Spleen (tissue), 11 donors: ENCODE results near the gene CSAG3. TPM values are rescaled to one million over a fixed set of nuclear protein-coding genes. Genes with fewer than 3 reads are reported as not detected.
"Not testable (repeated sequence)": the region's sequence is repeated elsewhere in the genome, so short reads cannot be mapped to it uniquely, and the experiment has no call there.

Experiments used
- DNase-seq: peaks from one replicate; pipeline ENCODE4 v3.0.0-alpha.2; 2020
- H3K27ac ChIP-seq, 8 donors: fragments of 200-600 bp; sonication (generic) in 7 of 8; 1 replicate in 4 of 8; 2 replicates in 4 of 8; pipeline versions ENCODE4 v1.5.0 to v1.8.0; 2016 to 2021; ENCODE audit warnings: inconsistent platforms in 4 of 8, mild to moderate bottlenecking in 4 of 8, moderate library complexity in 1 of 8
- H3K27me3 ChIP-seq, 7 donors: fragments of 200-600 bp; sonication (generic) in 6 of 7; replicated peaks in 1 of 7; 1 replicate in 4 of 7; 2 replicates in 3 of 7; pipeline versions ENCODE4 v1.5.0 to v1.8.0; 2016 to 2021; ENCODE audit warnings: inconsistent platforms in 3 of 7, mild to moderate bottlenecking in 1 of 7
- H3K36me3 ChIP-seq, 6 donors: fragments of 200-600 bp; sonication (generic) in 5 of 6; 1 replicate in 4 of 6; 2 replicates in 2 of 6; pipeline versions ENCODE4 v1.5.0 to v1.8.0; 2016 to 2021; ENCODE audit warnings: inconsistent platforms in 2 of 6
- H3K4me1 ChIP-seq, 6 donors: fragments of 200-600 bp; sonication (generic) in 5 of 6; 1 replicate in 3 of 6; 2 replicates in 3 of 6; pipeline versions ENCODE4 v1.5.0 to v1.8.0; 2016 to 2021; ENCODE audit warnings: inconsistent platforms in 3 of 6
- H3K4me3 ChIP-seq, 8 donors: fragments of 200-600 bp; sonication (generic) in 7 of 8; 1 replicate in 4 of 8; 2 replicates in 4 of 8; pipeline versions ENCODE4 v1.5.0 to v1.8.0; 2016 to 2021; ENCODE audit warnings: inconsistent platforms in 4 of 8, mild to moderate bottlenecking in 4 of 8, moderate library complexity in 2 of 8
- H3K9me3 ChIP-seq, 8 donors: fragments of 200-600 bp; sonication (generic) in 7 of 8; 1 replicate in 4 of 8; 2 replicates in 4 of 8; pipeline versions ENCODE4 v1.5.0 to v1.8.0; 2016 to 2021; ENCODE audit warnings: inconsistent platforms in 4 of 8
- POLR2A ChIP-seq, 3 donors: fragments of 450-650 bp; IDR thresholded peaks; one replicate each; pipeline ENCODE4 v1.5.1; 2017; ENCODE audit warnings: antibody characterized with exemption in 3 of 3, mild to moderate bottlenecking in 1 of 3
- POLR2AphosphoS5 ChIP-seq, 3 donors: sonication (generic); formaldehyde crosslinking; IDR thresholded peaks; one replicate each; pipeline ENCODE4 v1.5.1; 2017; ENCODE audit warnings: antibody characterized with exemption in 3 of 3
- WGBS, 5 donors: extraction: QIAGEN DNeasy Blood & Tissue Kit in 3 of 5; methylation state at CpG; one replicate each; pipeline versions ENCODE4 v1.1.5 to v1.1.7; 2013 to 2018; 5-methylcytosine and 5-hydroxymethylcytosine counted together
- intact Hi-C: fragments of 100-400 bp; cut with DNase I; formaldehyde crosslinking; loops from one replicate; pipeline ENCODE4 v1.15.0; 2023; ENCODE audit warnings: low total_unique reads
- polyA plus RNA-seq, 3 donors: library from polyadenylated mRNA; stranded (reverse); fragments of 200-250 nt; gene quantifications; one replicate each; pipeline ENCODE4 v1.2.1, GENCODE V29; 2013
- total RNA-seq, 7 donors: library from RNA; depleted of rRNA in 3 of 7; stranded (reverse); fragments of >200 nt in 3 of 7; fragmentation: NEBNext Ultra II Directional in 4 of 7; extraction: Animal tissue kit (Norgen Biotek cat#: 25700) in 4 of 7; gene quantifications; one replicate each; pipeline versions ENCODE4 v1.1.0 to v1.2.1, GENCODE V29; 2016 to 2021
- TF ChIP-seq, protein P1 (sequence below), 11 experiments: fragments of 200-600 bp in 7 of 11; fragments of 450-650 bp in 4 of 11; sonication (generic) in 4 of 11; IDR thresholded peaks in 8 of 11; conservative IDR thresholded peaks in 3 of 11; 1 replicate in 7 of 11; 2 replicates in 4 of 11; pipeline versions ENCODE4 v1.4.0 to v1.8.0; 2016 to 2021; ENCODE audit warnings: antibody characterized with exemption in 11 of 11, inconsistent platforms in 4 of 11, mild to moderate bottlenecking in 1 of 11
- donor health status: healthy with polysubstance abuse.
- donor health status: DM: no; HTN: no; CAD: no; lungs with moderate emphysema.
- donor health status: DM: no; HTN: no; CAD: no.
- donor health status: Bipolar disorder and iron deficiency.
- donor health status: healthy.
- donor health status: DM: no; HTN: no; CAD: no.
- donor health status: DM: yes; HTN: yes; CAD: no.

Gene CSAG3
- total and polyA plus RNA-seq, 10 donors: 0.37 to 2.6 (median 0.76) TPM; not detected in 5

- H3K27ac ChIP-seq, H3K36me3 ChIP-seq, H3K4me1 ChIP-seq, DNase-seq, H3K27me3 ChIP-seq, intact Hi-C loops, H3K9me3 ChIP-seq, H3K4me3 ChIP-seq: not testable (repeated sequence)
- 63 to 93% (median 90%) methylated on average over 2 to 4 of the region's 7 CpGs; no CpG with 5 or more reads in 2 of the 5 donors for WGBS, 5 donors
These were observed 2.6 kb downstream of the CSAG3 start for GRCh38 chrX:152761582-152761981.

DNA sequence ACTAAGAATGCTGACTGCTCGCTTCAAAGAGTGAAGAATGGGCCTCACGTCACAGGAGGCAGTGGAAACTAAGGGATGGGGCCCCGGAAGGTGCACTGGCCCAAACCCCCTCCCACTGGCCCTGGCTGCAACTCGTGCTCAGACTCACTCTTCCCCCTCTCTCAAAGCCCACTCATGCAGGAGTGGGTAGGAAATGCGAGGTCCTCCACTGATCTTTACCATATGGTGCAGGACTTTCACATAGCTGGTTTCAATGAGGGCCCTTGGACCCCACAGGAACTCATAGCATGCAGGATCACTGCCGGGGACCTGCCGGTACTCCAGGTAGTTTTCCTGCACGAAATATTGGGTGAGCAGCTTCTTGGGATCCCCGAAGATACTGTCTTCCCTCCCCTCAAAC, 7.5 kb downstream of the CSAG3 start:
- H3K27me3 ChIP-seq, H3K27ac ChIP-seq, H3K36me3 ChIP-seq, intact Hi-C loops, DNase-seq, H3K4me1 ChIP-seq, H3K9me3 ChIP-seq, H3K4me3 ChIP-seq: not testable (repeated sequence)
- WGBS, 5 donors: 69 to 90% (median 74%) methylated on average over 3 to 9 of the region's 9 CpGs

DNA sequence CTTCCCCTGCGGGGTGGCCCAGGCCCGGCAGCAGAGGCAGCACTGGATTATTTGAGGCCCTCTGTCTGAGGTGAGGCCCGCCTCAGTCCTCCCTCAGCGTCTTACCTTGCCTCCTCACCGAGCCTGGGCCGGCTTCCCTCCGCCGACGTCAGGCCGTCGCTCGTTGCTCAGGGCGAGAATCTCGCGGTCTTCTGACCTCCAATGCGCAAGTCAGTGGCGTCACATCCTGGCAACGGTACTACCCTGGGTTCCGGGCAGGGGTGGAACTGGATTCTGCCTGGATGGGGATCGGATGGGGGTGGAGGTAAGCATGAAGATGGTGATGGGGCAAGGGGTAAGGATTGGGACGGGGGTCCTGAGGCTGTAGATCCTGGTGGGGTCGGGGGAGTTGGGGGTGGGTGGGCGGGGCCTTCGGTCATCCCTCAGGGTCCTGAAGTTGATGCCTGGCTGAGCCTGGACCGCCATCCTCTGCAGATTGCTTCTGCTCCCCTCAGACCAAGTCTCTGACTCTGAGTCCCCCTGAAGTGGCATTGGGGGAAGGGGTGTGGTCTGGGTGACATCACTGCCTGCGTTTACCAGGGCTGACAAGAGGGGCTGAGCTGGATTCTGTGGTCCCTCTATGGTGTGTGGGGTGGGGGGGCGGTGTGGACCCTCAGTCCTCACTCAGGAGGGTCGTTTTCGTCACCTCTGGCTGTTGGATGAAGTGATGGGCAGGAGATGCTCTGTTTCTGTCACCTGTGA, 10.7 kb downstream of the CSAG3 start, which contains the start of gene MAGEA6:
MAGEA6 (minus strand) TSS at position 141 of the 741 bp plus-strand sequence. CDS start 2,039 bp downstream, outside the sequence.
- DNase-seq, H3K4me3 ChIP-seq, H3K36me3 ChIP-seq, H3K4me1 ChIP-seq, H3K9me3 ChIP-seq, H3K27me3 ChIP-seq, H3K27ac ChIP-seq, intact Hi-C loops: not testable (repeated sequence)
- 82% methylated on average over 3 of the region's 29 CpGs; no CpG with 5 or more reads in 4 of the 5 donors for WGBS, 5 donors

DNA sequence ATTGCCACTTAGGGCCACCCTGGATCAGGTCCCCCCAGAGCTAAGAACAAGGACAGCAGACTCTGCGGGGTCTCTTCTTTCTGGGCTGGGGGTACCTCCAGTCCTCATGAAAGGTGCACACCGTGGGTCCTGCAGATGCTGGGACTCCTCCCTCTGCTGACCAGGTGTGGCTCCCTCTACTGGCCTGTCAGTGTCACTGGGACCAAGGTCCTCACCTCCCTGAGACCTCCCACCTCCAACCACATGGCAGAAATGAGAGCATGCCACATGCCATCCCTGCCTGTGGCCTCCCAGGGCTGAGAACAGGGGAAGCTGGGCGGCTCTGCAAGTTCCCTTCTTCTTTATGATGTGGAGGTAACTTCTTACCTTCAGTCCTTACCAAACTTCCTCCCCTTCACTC, 28.0 kb downstream of the CSAG3 start:
- H3K27me3 ChIP-seq, H3K27ac ChIP-seq, DNase-seq, H3K4me3 ChIP-seq, H3K9me3 ChIP-seq, H3K4me1 ChIP-seq, H3K36me3 ChIP-seq, intact Hi-C loops: not testable (repeated sequence)
- no CpG with 5 or more reads among the region's 3 CpGs for WGBS, 5 donors

GRCh38 chrX:152798945-152799344, 39.9 kb downstream of the CSAG3 start:
- TF ChIP-seq POLR2A (IDR thresholded peaks at IDR 0.05): no peak
- TF ChIP-seq, protein P1, sequence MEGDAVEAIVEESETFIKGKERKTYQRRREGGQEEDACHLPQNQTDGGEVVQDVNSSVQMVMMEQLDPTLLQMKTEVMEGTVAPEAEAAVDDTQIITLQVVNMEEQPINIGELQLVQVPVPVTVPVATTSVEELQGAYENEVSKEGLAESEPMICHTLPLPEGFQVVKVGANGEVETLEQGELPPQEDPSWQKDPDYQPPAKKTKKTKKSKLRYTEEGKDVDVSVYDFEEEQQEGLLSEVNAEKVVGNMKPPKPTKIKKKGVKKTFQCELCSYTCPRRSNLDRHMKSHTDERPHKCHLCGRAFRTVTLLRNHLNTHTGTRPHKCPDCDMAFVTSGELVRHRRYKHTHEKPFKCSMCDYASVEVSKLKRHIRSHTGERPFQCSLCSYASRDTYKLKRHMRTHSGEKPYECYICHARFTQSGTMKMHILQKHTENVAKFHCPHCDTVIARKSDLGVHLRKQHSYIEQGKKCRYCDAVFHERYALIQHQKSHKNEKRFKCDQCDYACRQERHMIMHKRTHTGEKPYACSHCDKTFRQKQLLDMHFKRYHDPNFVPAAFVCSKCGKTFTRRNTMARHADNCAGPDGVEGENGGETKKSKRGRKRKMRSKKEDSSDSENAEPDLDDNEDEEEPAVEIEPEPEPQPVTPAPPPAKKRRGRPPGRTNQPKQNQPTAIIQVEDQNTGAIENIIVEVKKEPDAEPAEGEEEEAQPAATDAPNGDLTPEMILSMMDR (IDR thresholded peaks at IDR 0.05 in 8 of 11, conservative IDR thresholded peaks at IDR 0.05 in 3 of 11): no peak
- TF ChIP-seq POLR2AphosphoS5 (IDR thresholded peaks at IDR 0.05): no peak
- H3K27ac ChIP-seq: no peak overlapping the region
- 64 to 100% (median 82%) methylated on average over 1 of the region's 1 CpG for WGBS, 5 donors
- H3K27me3 ChIP-seq: peaks cover 0 to 13% (median 0%) of the 10 kb centered on the region in 7 donors
- H3K4me3 ChIP-seq: no peak overlapping the region
- no peaks in the 10 kb centered on the region for H3K9me3 ChIP-seq
- no peaks in the 10 kb centered on the region for H3K36me3 ChIP-seq
- H3K4me1 ChIP-seq: no peaks in the 10 kb centered on the region
- intact Hi-C loops: no loop called here
- no peak for DNase-seq

- DNase-seq: no peak
- H3K36me3 ChIP-seq: no peaks in the 10 kb centered on the region
- no peak overlapping the region for H3K27ac ChIP-seq
- no peak for TF ChIP-seq POLR2AphosphoS5 (IDR thresholded peaks at IDR 0.05)
- TF ChIP-seq POLR2A (IDR thresholded peaks at IDR 0.05): no peak
- TF ChIP-seq, protein P1 (IDR thresholded peaks at IDR 0.05 in 8 of 11, conservative IDR thresholded peaks at IDR 0.05 in 3 of 11): no peak
- H3K27me3 ChIP-seq: peaks cover 0 to 18% (median 0%) of the 10 kb centered on the region in 7 donors
- no peak overlapping the region for H3K4me3 ChIP-seq
- H3K4me1 ChIP-seq: no peaks in the 10 kb centered on the region
- no peaks in the 10 kb centered on the region for H3K9me3 ChIP-seq
- 77 to 93% (median 89%) methylated on average over 4 of the region's 4 CpGs for WGBS, 5 donors
- intact Hi-C loops: no loop called here
These were observed 47.0 kb downstream of the CSAG3 start for GRCh38 chrX:152806035-152806434.

Other genes with a start within 250 kb of the CSAG3 start
- under 1 TPM in 1 of 7 donors, not detected in 6; 0.09 TPM for gene GABRQ, start 121.3 kb upstream of the CSAG3 start, total RNA-seq
- gene GABRQ, start 121.3 kb upstream of the CSAG3 start, polyA plus RNA-seq: under 1 TPM in 1 of 3 donors, not detected in 2; 0.02 TPM
- gene MAGEA3, start 60.4 kb upstream of the CSAG3 start, total RNA-seq: not detected
- not detected for gene MAGEA3, start 60.4 kb upstream of the CSAG3 start, polyA plus RNA-seq
- gene CSAG2, start 49.9 kb upstream of the CSAG3 start, total RNA-seq: not detected
- gene CSAG2, start 49.9 kb upstream of the CSAG3 start, polyA plus RNA-seq: under 1 TPM; 0.24 to 0.58 (median 0.52) TPM
- gene MAGEA2B, start 44.6 kb upstream of the CSAG3 start, total RNA-seq: not detected
- gene MAGEA2B, start 44.6 kb upstream of the CSAG3 start, polyA plus RNA-seq: not detected
- gene CSAG1, start 25.5 kb upstream of the CSAG3 start, total RNA-seq: not detected
- gene CSAG1, start 25.5 kb upstream of the CSAG3 start, polyA plus RNA-seq: under 1 TPM in 1 of 3 donors, not detected in 2; 0.21 TPM
- not detected for gene MAGEA12, start 25.5 kb upstream of the CSAG3 start, total RNA-seq
- under 1 TPM in 1 of 3 donors, not detected in 2; 0.03 TPM for gene MAGEA12, start 25.5 kb upstream of the CSAG3 start, polyA plus RNA-seq
- not detected for gene MAGEA2, start 5.4 kb upstream of the CSAG3 start, total RNA-seq
- not detected for gene MAGEA2, start 5.4 kb upstream of the CSAG3 start, polyA plus RNA-seq
- not detected for gene MAGEA6, start 10.5 kb downstream of the CSAG3 start, total RNA-seq
- gene MAGEA6, start 10.5 kb downstream of the CSAG3 start, polyA plus RNA-seq: not detected
- gene CETN2, start 71.5 kb downstream of the CSAG3 start, total RNA-seq: 10 to 100 TPM in 6 of 7 donors, 1 to 10 TPM in 1; 9.4 to 19.6 (median 11.8) TPM
- 10 to 100 TPM; 17.8 to 25.0 (median 21.2) TPM for gene CETN2, start 71.5 kb downstream of the CSAG3 start, polyA plus RNA-seq
- 10 to 100 TPM in 2 of 7 donors, 1 to 10 TPM in 5; 8.1 to 11.2 (median 9.9) TPM for gene NSDHL, start 71.8 kb downstream of the CSAG3 start, total RNA-seq
- gene NSDHL, start 71.8 kb downstream of the CSAG3 start, polyA plus RNA-seq: 1 to 10 TPM; 6.1 to 8.3 (median 7.2) TPM
- gene ZNF185, start 138.8 kb downstream of the CSAG3 start, total RNA-seq: 10 to 100 TPM in 3 of 7 donors, 1 to 10 TPM in 4; 6.6 to 13.8 (median 8.3) TPM
- gene ZNF185, start 138.8 kb downstream of the CSAG3 start, polyA plus RNA-seq: 1 to 10 TPM; 2.0 to 2.7 (median 2.4) TPM
- gene PNMA5, start 234.9 kb downstream of the CSAG3 start, total RNA-seq: under 1 TPM in 6 of 7 donors, not detected in 1; 0.14 to 0.24 (median 0.17) TPM
- 1 to 10 TPM in 1 of 3 donors, under 1 TPM in 2; 0.35 to 1.0 (median 0.96) TPM for gene PNMA5, start 234.9 kb downstream of the CSAG3 start, polyA plus RNA-seq